Activated naive CD4-positive, alpha-beta T cell treated with Interleukin-2 at 50 U/mL for 16 hours (primary cell): Measurements from ENCODE around the gene RET.

Source experiments
- DNase-seq: peaks from one replicate; pipeline ENCODE4 v3.0.0-alpha.2; 2020

Gene RET

GRCh38 chr10:43123361-43124093 is 46.7 kb downstream of the RET start:
- DNase-seq = no peak

GRCh38 chr10:43124094-43124521 is 47.2 kb downstream of the RET start:
- DNase-seq = no peak

DNA sequence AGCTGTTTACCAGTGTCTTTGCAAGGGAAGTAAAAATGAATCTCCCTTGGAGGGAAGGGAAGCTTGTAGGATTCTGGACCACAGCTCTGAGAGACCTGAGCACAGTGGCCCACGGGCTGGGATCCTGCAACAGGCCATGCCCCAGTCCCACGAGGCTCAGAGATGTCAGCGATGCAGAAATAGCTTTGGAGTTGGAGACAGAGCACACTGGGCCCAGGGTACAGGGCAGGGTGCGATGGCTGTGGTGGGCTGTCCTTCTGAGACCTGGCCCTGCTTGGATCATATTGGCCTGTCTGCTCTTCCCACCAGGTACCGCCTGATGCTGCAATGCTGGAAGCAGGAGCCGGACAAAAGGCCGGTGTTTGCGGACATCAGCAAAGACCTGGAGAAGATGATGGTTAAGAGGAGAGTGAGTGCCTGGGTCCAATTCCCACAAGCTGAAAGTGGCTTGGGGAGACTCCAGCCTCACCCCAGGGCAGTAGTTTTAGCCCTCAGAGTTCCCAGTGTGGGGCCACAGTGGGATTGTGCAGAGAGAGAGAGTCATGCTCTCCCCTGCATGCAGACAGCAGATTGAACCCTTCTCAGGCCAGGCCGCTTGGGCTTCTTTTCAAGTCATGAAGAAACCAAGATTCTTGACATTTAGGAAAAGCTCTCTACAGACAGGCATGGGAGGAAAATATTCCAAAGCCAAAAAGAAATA is 47.9 kb downstream of the RET start:
- DNase-seq = no peak

GRCh38 chr10:43125274-43125845 is 48.5 kb downstream of the RET start:
- DNase-seq = no peak

GRCh38 chr10:43125881-43126731 is 49.2 kb downstream of the RET start:
- no peak for DNase-seq

GRCh38 chr10:43126759-43127424 is 50.0 kb downstream of the RET start:
- DNase-seq = no peak

GRCh38 chr10:43127442-43127841 is 50.6 kb downstream of the RET start:
- DNase-seq = no peak

GRCh38 chr10:43128331-43128730 is 51.5 kb downstream of the RET start:
- DNase-seq = no peak

GRCh38 chr10:43128958-43129706 is 52.3 kb downstream of the RET start:
- DNase-seq = peak; percentile 37

- no peak for DNase-seq
Observed at GRCh38 chr10:43130770-43131171, 53.9 kb downstream of the RET start.

GRCh38 chr10:43131256-43131655 is 54.4 kb downstream of the RET start:
- no peak for DNase-seq

GRCh38 chr10:43131906-43132305 is 55.0 kb downstream of the RET start:
- DNase-seq = no peak

- DNase-seq = no peak
Observed at GRCh38 chr10:43132867-43133787, 56.3 kb downstream of the RET start.

GRCh38 chr10:43134126-43134905 is 57.4 kb downstream of the RET start:
- no peak for DNase-seq

- DNase-seq = no peak
Observed at GRCh38 chr10:43135064-43135463, 58.2 kb downstream of the RET start.

- DNase-seq = no peak
Observed at GRCh38 chr10:43135656-43136055, 58.8 kb downstream of the RET start.

GRCh38 chr10:43136432-43136831 is 59.6 kb downstream of the RET start:
- DNase-seq = no peak

GRCh38 chr10:43136995-43137716 is 60.3 kb downstream of the RET start:
- no peak for DNase-seq

DNA sequence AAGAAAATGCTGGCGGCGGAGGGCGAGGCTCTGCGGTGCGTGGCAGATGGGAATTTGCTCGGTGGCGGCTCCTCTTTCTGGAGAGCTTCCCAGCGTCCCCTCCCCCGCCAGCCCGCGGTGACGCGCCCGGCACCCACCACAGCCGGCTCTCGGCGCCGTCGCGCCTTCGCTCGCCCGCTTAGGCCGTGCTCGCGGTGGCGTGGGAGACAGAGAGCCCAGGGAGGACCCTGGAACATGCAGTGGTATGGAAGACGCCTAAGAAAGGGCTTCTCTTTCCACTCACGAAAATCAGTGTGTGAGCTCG is 60.8 kb downstream of the RET start:
- DNase-seq = peak; percentile 55
